Heart left ventricle (tissue), 13 donors: ENCODE data around the gene ADGRL3.

Experiments
- POLR2A ChIP-seq, 2 donors: fragments of 450-650 bp; IDR thresholded peaks; one replicate each; pipeline ENCODE4 v1.6.1; 2017; ENCODE audit warnings: antibody characterized with exemption in 2 of 2, mild to moderate bottlenecking in 2 of 2, moderate library complexity in 2 of 2
- TF ChIP-seq, protein P1 (sequence below), 12 donors: fragments of 200-600 bp; sonication (generic) in 4 of 12; IDR thresholded peaks; one replicate each; pipeline versions ENCODE4 v1.5.0 to v1.8.0; 2018 to 2022; ENCODE audit warnings: antibody characterized with exemption in 12 of 12, mild to moderate bottlenecking in 5 of 12
- donor health status: ischemic (EF 13 %, LVEDD 7.1; RV severe dilation, severe dysfunction).
- donor health status: DM: no; HTN: yes; CAD: no.
- donor health status: DM: no; HTN: no; CAD: no.
- donor health status: ischemic (EF 25% LVEDD 6.9; RV normal size, moderate dysfunction).
- donor health status: ischemic (EF 25% LVEDD 5.7; RV mildly dilated, moderate dysfunction).
- donor health status: ischemic (EF 35%, LVEDD 5.7; RV mildly dilated, moderate dysfunction).
- donor health status: nonischemic (EF 11% LVEDD 7.7; RV severe dilation, severe dysfunction).
- donor health status: DM: yes; HTN: yes; CAD: no.
- donor health status: PGD.
- donor health status: ischemic (EF 29% LVEDD 5.4; RV normal size, mild dysfunction).
- donor health status: nonischemic (EF 23%, LVEDD 6.1; RV moderate dilation, normal function).

- TF ChIP-seq, protein P1, sequence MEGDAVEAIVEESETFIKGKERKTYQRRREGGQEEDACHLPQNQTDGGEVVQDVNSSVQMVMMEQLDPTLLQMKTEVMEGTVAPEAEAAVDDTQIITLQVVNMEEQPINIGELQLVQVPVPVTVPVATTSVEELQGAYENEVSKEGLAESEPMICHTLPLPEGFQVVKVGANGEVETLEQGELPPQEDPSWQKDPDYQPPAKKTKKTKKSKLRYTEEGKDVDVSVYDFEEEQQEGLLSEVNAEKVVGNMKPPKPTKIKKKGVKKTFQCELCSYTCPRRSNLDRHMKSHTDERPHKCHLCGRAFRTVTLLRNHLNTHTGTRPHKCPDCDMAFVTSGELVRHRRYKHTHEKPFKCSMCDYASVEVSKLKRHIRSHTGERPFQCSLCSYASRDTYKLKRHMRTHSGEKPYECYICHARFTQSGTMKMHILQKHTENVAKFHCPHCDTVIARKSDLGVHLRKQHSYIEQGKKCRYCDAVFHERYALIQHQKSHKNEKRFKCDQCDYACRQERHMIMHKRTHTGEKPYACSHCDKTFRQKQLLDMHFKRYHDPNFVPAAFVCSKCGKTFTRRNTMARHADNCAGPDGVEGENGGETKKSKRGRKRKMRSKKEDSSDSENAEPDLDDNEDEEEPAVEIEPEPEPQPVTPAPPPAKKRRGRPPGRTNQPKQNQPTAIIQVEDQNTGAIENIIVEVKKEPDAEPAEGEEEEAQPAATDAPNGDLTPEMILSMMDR (IDR thresholded peaks at IDR 0.05), result no peak
- no peak for TF ChIP-seq POLR2A (IDR thresholded peaks at IDR 0.05)
These were observed 478.2 kb downstream of the ADGRL3 start for GRCh38 chr4:61678297-61678696.
